Natural killer cell (primary cell): ENCODE data around the gene DDB1. TPM values are rescaled to one million over a fixed set of nuclear protein-coding genes. Genes with fewer than 3 reads are reported as not detected.

Experiments used
- ATAC-seq, 3 donors: fragments of 150-1000 bp in 2 of 3; fragments of 200-7000 bp in 1 of 3; cut with Tn5 transposase; 1 replicate in 1 of 3; 2 replicates in 2 of 3; pipeline ENCODE4 v1.10.0; 2021; ENCODE audit warnings: mild to moderate bottlenecking in 2 of 3, moderate library complexity in 2 of 3
- DNase-seq, 2 donors: peaks; one replicate each; pipeline versions ENCODE4 v3.0.0 to v3.0.0-alpha.2; 2013 to 2021; ENCODE audit warnings: mixed read lengths in 1 of 2
- H3K27ac ChIP-seq: one replicate; pipeline ENCODE4 v1.5.1; 2013; ENCODE audit warnings: mild to moderate bottlenecking, low read length
- H3K27me3 ChIP-seq: one replicate; pipeline ENCODE4 v1.6.1; 2013; ENCODE audit warnings: low read length; ENCODE audit not compliant: control insufficient read depth, insufficient read depth
- H3K36me3 ChIP-seq: one replicate; pipeline ENCODE4 v1.6.1; 2013; ENCODE audit warnings: low read length; ENCODE audit not compliant: control insufficient read depth, insufficient read depth
- H3K4me1 ChIP-seq: one replicate; pipeline ENCODE4 v1.6.1; 2013; ENCODE audit warnings: low read length; ENCODE audit not compliant: control insufficient read depth, insufficient read depth
- H3K4me3 ChIP-seq: one replicate; pipeline ENCODE4 v1.5.1; 2013; ENCODE audit warnings: low read length
- H3K9me3 ChIP-seq: one replicate; pipeline ENCODE4 v1.6.1; 2013; ENCODE audit warnings: low read length; ENCODE audit not compliant: control insufficient read depth, insufficient read depth
- H3K27ac Mint-ChIP-seq, 2 donors: one replicate each; pipeline ENCODE4 v1.8.0; 2022; ENCODE audit warnings: mild to moderate bottlenecking in 2 of 2, mixed read lengths in 2 of 2, moderate library complexity in 1 of 2
- H3K27me3 Mint-ChIP-seq, 2 donors: one replicate each; pipeline ENCODE4 v1.8.0; 2022; ENCODE audit warnings: low read depth in 2 of 2, mixed read lengths in 2 of 2
- H3K36me3 Mint-ChIP-seq: one replicate; pipeline ENCODE4 v1.8.0; 2022; ENCODE audit warnings: mixed read lengths
- H3K4me1 Mint-ChIP-seq, 2 donors: one replicate each; pipeline ENCODE4 v1.8.0; 2022; ENCODE audit warnings: mixed read lengths in 2 of 2
- H3K4me3 Mint-ChIP-seq: one replicate; pipeline ENCODE4 v1.8.0; 2022; ENCODE audit warnings: mild to moderate bottlenecking, moderate library complexity, mixed read lengths
- H3K9me3 Mint-ChIP-seq, 2 donors: one replicate each; pipeline ENCODE4 v1.8.0; 2022; ENCODE audit warnings: mixed read lengths in 2 of 2
- WGBS: methylation state at CpG from one replicate; pipeline ENCODE4 v1.1.7; 2013; ENCODE audit warnings: missing lambda C conversion rate; ENCODE audit not compliant: insufficient coverage; 5-methylcytosine and 5-hydroxymethylcytosine counted together
- intact Hi-C: fragments of 100-400 bp; cut with micrococcal nuclease; formaldehyde crosslinking; loops from one replicate; pipeline ENCODE4 v1.14.2; 2022
- total RNA-seq, 4 donors: library from RNA; stranded (reverse); fragments of 120-200 nt in 1 of 4; gene quantifications; one replicate each; pipeline versions ENCODE4 v1.2.3 to v1.2.4, GENCODE V29; 2013 to 2022
- TF ChIP-seq, protein P1 (sequence below): fragments of 200-600 bp; IDR thresholded peaks from one replicate; pipeline ENCODE4 v1.8.0; 2022; ENCODE audit warnings: antibody characterized with exemption

The DDB1 gene
- total RNA-seq, 3 donors from 2014 or later (not counting 1 experiment from before 2014, with no cell fraction given) = 170 to 233 (median 229) TPM

DNA sequence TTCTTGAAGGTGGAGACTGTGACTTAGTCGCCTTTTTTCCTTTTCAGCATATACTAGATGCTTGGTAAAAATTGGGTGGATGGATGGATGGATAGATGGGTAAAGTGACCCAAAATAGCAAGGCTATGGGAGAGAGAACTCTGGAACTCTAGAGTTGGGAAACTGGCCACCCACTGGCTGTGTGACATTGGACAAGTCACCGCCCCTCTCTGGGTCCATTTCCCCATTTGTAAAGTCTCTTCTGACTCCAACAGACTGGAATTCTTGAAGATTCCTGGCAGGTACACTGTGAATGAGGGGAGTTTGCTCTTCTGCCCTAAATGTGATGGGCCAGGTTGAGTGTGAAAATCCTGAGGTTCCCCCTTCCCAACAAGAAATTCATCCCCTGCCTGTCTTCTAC lies 8.1 kb upstream of the DDB1 start:
- WGBS = 100% methylated on average over 1 of the region's 2 CpGs
- TF ChIP-seq, protein P1, sequence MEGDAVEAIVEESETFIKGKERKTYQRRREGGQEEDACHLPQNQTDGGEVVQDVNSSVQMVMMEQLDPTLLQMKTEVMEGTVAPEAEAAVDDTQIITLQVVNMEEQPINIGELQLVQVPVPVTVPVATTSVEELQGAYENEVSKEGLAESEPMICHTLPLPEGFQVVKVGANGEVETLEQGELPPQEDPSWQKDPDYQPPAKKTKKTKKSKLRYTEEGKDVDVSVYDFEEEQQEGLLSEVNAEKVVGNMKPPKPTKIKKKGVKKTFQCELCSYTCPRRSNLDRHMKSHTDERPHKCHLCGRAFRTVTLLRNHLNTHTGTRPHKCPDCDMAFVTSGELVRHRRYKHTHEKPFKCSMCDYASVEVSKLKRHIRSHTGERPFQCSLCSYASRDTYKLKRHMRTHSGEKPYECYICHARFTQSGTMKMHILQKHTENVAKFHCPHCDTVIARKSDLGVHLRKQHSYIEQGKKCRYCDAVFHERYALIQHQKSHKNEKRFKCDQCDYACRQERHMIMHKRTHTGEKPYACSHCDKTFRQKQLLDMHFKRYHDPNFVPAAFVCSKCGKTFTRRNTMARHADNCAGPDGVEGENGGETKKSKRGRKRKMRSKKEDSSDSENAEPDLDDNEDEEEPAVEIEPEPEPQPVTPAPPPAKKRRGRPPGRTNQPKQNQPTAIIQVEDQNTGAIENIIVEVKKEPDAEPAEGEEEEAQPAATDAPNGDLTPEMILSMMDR = no peak
- H3K27me3 Mint-ChIP-seq = no peaks in the 10 kb centered on the region
- ATAC-seq = no peak
- H3K27ac Mint-ChIP-seq = no peak overlapping the region
- intact Hi-C loops = no loop called here
- H3K4me3 Mint-ChIP-seq = no peak overlapping the region
- DNase-seq = no peak
- H3K4me1 Mint-ChIP-seq = peaks cover 0 to 7% of the 10 kb centered on the region in 2 donors
- Histone ChIP-seq H3K9me3 (no peaks in the 10 kb centered on the region), H3K27me3 (no peaks in the 10 kb centered on the region), H3K36me3 (peaks cover 3% of the 10 kb centered on the region), H3K4me1 (peaks cover 8% of the 10 kb centered on the region), H3K27ac (no peak overlapping the region), H3K4me3 (no peak overlapping the region)
- H3K36me3 Mint-ChIP-seq = no peaks in the 10 kb centered on the region
- no peaks in the 10 kb centered on the region for H3K9me3 Mint-ChIP-seq

DNA sequence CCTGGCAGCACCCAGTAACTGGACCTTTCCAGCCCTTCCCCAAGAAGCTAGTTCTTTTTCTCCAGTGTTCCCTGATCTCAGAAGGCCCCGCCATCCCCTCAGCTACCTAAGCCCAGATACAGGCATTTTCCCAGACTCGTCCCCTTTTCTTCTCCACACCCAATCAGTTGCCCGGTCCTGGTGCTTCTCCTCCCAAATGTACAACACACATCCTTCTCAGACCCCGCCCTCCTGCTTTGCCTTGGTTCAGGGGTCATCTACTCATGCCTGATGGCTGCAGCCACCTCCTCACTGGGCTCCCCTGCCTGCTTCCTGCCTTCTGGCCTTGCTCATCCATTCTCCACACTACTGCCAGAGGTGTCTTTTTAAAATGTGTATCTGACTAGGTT lies 6.6 kb upstream of the DDB1 start:
- DNase-seq (no peak), ATAC-seq (no peak)
- TF ChIP-seq, protein P1 = no peak
- Histone ChIP-seq H3K36me3 (peaks cover 3% of the 10 kb centered on the region), H3K27me3 (no peaks in the 10 kb centered on the region), H3K9me3 (no peaks in the 10 kb centered on the region), H3K4me3 (no peak overlapping the region), H3K27ac (no peak overlapping the region), H3K4me1 (peaks cover 10% of the 10 kb centered on the region)
- WGBS = 94% methylated on average over 4 of the region's 4 CpGs
- Mint-ChIP-seq H3K4me1 (peaks cover 0 to 7% of the 10 kb centered on the region in 2 donors), H3K27me3 (no peaks in the 10 kb centered on the region), H3K9me3 (no peaks in the 10 kb centered on the region), H3K4me3 (no peak overlapping the region), H3K36me3 (no peaks in the 10 kb centered on the region), H3K27ac (no peak overlapping the region)
- intact Hi-C loops = loop anchor here (5.0 kb wide), 1 partner anchor 98 kb away; no protein-coding TSS in a partner anchor

DNA sequence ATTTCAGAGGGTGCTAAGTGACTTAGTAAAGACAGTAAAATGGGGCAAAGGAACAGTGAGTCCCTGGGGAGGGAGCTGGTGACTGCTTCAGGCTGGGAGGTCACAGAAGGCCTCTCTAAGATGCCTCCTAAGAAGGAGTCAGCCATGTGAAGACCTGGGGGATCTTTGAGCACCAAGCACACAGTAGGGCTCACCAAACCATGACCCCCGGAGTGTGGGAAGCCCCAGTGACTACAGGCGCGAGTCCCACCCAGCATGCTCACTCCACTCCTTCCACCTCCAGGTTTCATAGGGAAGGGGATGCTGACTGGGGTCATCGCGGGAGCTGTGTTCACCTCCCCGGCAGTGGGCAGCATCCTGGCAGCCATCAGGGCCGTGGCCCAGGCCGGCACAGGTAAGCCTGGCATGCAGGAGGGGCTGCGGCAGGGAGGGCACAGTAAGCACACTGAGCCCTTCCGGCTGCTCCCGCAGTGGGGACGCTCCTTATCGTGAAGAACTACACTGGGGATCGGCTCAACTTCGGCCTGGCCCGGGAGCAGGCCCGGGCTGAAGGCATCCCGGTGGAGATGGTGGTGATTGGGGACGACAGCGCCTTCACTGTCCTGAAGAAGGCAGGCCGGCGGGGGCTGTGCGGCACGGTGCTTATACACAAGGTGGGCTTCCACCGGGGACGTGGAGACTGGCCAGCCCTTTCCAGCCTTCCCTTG lies 6.0 kb upstream of the DDB1 start:
- Histone ChIP-seq H3K9me3 (no peaks in the 10 kb centered on the region), H3K4me1 (peaks cover 13% of the 10 kb centered on the region), H3K36me3 (peaks cover 3% of the 10 kb centered on the region), H3K27me3 (no peaks in the 10 kb centered on the region), H3K27ac (no peak overlapping the region), H3K4me3 (no peak overlapping the region)
- no peak overlapping the region for H3K4me3 Mint-ChIP-seq
- WGBS = 93% methylated on average over 26 of the region's 26 CpGs
- no peak overlapping the region for H3K27ac Mint-ChIP-seq
- intact Hi-C loops = loop anchor here (5.0 kb wide), 1 partner anchor 98 kb away; no protein-coding TSS in a partner anchor
- H3K4me1 Mint-ChIP-seq = peaks cover 0 to 10% of the 10 kb centered on the region in 2 donors
- no peaks in the 10 kb centered on the region for H3K27me3 Mint-ChIP-seq
- TF ChIP-seq, protein P1 = no peak
- DNase-seq (no peak), ATAC-seq (no peak)
- H3K9me3 Mint-ChIP-seq = no peaks in the 10 kb centered on the region
- H3K36me3 Mint-ChIP-seq = no peaks in the 10 kb centered on the region
